ENCODE measurements around the gene KCND3.

KCND3 gene

GRCh38 chr1:111837393-111837792, 152.1 kb downstream of the KCND3 start:
- DNase-seq, result no peak

- no peak for DNase-seq
Measured at GRCh38 chr1:111836111-111836510, 153.4 kb downstream of the KCND3 start.

- DNase-seq, result no peak
Measured at GRCh38 chr1:111835514-111835913, 154.0 kb downstream of the KCND3 start.

DNA sequence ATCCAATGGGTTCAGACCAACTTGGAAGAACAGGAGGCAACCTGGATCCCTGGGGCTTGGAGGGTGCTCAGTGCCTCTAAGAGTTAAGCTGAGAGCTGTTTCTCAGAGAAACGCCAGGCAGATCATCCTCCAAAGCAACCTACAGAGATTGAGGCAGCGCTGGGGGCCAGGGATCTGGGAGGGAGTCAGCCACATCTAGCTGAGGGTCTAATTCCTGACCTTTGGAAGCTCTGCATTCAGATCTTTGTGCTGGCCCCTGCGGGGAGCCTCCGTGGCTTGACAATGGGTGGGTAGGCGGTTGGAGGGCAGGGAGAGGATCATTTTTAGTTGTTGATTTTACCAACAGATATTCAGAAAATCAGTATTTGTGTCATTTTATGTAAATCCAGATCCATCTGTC, 154.5 kb downstream of the KCND3 start:
- DNase-seq, result no peak

GRCh38 chr1:111833334-111833733, 156.1 kb downstream of the KCND3 start:
- DNase-seq, result no peak

- no peak for DNase-seq
Measured at GRCh38 chr1:111832521-111833155, 156.8 kb downstream of the KCND3 start.

GRCh38 chr1:111831153-111831552, 158.3 kb downstream of the KCND3 start:
- DNase-seq, result no peak

DNA sequence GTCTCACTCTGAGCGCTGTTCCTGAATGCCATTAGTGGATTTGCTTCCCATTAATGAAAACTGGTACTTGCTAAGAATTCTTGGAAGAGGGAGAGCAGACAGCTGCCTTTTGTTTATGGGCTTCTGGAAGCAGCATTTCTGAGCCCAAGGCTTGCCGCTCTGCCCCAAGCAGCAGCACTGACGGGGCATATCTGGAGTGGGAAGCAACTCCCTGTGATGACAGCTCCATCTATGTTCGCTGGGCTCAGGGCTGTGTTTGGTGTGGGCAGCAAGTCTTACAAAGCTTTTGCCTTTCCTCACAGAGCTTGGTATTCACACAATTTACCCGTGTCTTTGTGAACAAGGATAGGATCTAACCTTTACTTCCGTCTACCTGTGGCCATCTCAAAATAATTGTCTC, 161.5 kb downstream of the KCND3 start:
- no peak for DNase-seq

- DNase-seq, result no peak
Measured at GRCh38 chr1:111826278-111826677, 163.2 kb downstream of the KCND3 start.

DNA sequence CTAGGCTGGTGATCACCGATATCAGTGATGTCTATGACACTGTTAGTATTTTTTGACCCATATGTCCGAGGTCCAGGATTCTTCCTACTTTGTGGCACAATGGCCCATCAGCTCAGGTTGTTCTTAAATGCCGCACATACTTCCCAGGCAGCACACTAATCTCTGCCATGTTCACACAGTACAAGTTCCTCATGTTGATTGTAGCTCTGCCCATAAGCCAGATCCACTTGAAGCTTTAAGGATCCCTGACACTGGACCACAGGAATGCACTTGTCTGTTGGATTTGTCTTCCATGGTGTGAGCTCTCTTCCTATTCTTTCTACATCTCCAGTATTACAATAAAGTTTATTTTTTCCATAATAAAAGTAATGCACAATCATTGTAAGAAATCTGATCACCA, 164.3 kb downstream of the KCND3 start:
- DNase-seq, result no peak

DNA sequence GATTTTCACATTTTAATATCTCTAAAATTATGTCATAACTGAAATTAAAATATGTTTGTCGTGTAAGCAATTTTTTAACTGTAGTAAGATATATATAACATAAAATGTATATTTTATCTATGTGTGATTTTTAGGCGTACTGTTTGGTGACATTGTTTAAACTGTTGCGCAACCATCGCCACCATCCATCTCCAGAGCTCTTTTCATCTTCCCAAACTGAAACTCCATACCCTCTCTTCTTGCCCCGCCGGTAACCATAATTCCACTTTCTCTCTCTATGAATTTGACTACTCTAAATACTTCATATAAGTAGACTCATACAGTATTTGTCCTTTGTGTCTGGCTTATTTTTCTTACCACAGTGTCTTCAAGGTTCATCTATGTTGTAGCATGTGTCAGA, 167.3 kb downstream of the KCND3 start:
- no peak for DNase-seq

- no peak for DNase-seq
Measured at GRCh38 chr1:111821121-111821745, 168.2 kb downstream of the KCND3 start.

- DNase-seq, result no peak
Measured at GRCh38 chr1:111819566-111820263, 169.8 kb downstream of the KCND3 start.

DNA sequence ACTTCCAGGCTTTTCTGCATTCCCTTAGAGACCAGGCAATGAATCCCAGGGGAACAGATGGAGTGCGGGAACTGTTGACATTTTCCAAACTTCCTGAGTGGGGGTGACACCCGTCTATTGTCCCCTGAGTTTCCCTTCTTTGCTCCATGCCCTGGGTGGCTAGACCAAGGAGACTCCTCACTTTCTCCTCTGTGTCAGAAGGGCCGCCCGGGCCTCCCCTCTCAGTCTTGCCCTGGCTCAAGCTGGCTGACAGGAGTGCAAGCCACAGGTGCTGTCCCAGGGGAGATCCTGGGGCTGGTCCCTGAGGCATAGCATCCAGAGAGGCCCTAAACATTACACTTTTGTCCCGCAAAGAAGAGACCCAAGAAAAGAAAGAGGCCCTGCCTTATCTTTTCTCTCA, 170.9 kb downstream of the KCND3 start:
- no peak for DNase-seq

- DNase-seq, result no peak
Measured at GRCh38 chr1:111818081-111818480, 171.4 kb downstream of the KCND3 start.

- DNase-seq, result no peak
Measured at GRCh38 chr1:111814642-111815041, 174.8 kb downstream of the KCND3 start.

DNA sequence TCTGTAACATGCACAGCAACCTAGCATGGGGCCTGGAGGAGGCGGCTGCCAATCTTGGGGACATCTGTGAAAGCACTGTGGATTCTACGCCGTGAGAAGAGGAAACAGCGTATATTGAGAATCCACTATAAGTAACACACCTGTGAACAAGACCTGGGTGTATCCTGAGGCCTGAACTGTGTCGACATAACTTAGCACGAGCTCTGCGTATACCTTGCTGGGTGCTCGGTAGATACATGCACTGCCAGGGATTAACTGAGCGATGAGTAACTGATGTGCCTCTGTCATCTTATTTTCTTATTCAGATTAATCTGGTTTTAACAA, 175.2 kb downstream of the KCND3 start:
- no peak for DNase-seq

DNA sequence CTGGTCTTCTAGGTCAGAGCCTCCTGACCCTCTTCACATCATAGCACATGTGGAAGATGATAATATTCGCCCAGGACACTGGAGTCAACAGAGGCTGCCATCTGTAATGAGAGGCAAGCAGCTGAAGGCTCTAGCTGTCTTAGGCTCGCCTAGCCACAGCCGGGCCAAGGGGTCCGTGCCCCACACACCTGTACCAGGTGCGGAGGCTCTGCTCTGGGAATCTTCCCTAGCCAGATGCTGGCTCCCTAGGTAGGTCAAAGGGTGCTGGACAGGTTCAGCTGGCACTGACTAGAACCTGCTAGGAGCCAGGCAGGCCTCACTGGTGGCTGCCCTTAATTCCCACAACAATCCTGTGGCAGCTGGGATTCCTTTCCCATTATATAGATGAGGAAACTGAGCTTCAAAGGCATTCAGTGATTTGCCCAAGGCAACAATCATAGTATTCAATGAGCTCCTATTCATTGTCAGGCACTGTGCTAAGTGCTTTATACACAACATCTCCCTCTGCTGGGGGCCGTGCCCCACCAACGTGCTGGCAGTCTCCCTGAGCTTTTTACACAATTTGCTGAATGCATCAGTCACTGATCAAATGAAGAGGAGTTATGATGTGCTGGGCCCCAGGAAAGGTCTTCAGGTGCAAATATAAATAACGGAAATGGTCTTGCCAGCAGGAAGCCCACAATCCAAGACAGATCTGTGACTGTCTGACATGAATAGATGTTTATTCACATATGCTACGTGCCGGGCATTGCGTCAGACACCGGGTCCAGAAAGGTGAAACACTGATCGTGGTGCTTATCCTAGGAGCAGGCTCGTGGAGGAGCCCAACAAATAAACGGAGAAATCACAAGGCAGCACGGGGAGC, 175.8 kb downstream of the KCND3 start:
- no peak for DNase-seq

DNA sequence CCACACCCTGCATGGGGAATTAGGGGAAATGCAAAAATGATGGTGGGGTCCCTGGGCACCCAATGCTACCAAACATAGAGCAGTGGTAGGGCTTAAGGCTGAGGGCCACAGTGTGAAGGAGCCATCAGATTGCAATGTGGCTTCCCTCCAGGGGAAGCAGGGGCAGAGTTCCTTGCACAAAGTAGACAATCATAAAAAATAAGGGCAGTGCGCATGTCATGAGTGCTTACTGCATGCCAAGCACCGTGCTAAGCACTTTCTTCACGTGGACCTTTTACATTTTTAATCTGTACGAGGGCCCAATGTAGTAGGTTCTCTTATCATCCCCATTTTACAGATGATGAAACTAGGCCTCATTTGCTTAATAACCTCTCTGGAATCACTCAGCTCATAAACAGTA, 177.2 kb downstream of the KCND3 start:
- DNase-seq, result no peak

DNA sequence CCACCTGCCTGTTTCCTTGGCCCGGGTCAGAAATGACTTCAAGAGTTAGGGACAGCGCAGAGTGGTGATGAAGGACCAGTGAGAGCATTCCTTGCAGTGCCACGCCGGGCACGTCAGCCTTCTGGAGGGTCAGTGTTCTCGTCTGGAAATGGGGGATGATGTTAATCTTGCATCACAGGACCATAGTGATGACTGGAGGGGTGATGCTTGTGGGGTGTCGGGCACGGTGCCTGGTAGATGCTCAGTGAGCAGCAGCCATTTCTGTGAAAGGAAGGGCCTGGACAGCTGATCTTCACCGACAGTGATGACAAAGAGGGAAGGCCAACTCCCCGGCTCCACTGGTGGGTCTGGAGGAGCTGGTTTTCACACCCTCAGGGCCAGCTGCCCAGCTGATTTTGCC, 177.6 kb downstream of the KCND3 start:
- DNase-seq, result no peak

DNA sequence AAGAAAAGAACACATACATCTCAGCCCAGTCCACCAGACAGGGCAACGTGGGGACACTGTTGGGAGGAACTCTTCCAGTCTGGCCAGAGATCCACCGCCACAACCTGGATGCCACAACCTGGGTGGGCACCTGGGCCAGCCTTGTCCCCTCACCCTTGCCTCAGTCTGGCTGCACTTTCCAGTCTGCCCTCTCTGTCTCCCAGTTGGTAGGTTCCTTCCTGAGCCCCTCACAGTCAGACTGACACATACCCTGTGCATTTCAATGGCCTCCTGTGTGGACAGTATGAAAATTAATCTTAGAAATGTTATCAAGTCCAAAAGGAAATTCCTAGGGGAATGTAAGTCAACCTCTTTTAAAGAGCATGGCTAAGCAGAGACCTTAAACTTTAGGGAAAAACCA, 184.2 kb downstream of the KCND3 start:
- no peak for DNase-seq

GRCh38 chr1:111804776-111805175, 184.7 kb downstream of the KCND3 start:
- no peak for DNase-seq

GRCh38 chr1:111803951-111804350, 185.5 kb downstream of the KCND3 start:
- DNase-seq, result no peak

- no peak for DNase-seq
Measured at GRCh38 chr1:111802984-111803383, 186.5 kb downstream of the KCND3 start.

Measured in NCI-H2171 (cell line).